Right lobe of liver (tissue), 6 donors: Measurements from ENCODE around the gene LY6G5C. TPM values are rescaled to one million over a fixed set of nuclear protein-coding genes. Genes with fewer than 3 reads are reported as not detected.
A peak's percentile ranks its signal among the peaks of the same experiment; 100 is the strongest.

Experiments used
- ATAC-seq, 4 donors: fragments of 200-7000 bp; cut with Tn5 transposase; one replicate each; pipeline ENCODE4 v1.9.1; 2020; ENCODE audit warnings: mild to moderate bottlenecking in 4 of 4, moderate library complexity in 4 of 4
- DNase-seq, 3 donors: peaks; one replicate each; pipeline ENCODE4 v3.0.0-alpha.2; 2020
- H3K27ac ChIP-seq, 3 donors: fragments of 200-600 bp; one replicate each; pipeline ENCODE4 v1.8.0; 2022
- H3K27me3 ChIP-seq, 2 donors: fragments of 200-600 bp; one replicate each; pipeline ENCODE4 v1.8.0; 2022
- H3K36me3 ChIP-seq, 4 donors: fragments of 200-600 bp; sonication (generic) in 1 of 4; one replicate each; pipeline versions ENCODE4 v1.5.1 to v1.8.0; 2017 to 2022; ENCODE audit warnings: control low read depth in 1 of 4
- H3K4me1 ChIP-seq, 4 donors: fragments of 200-600 bp; sonication (generic) in 1 of 4; one replicate each; pipeline versions ENCODE4 v1.5.1 to v1.8.0; 2017 to 2022; ENCODE audit warnings: control low read depth in 1 of 4
- H3K4me3 ChIP-seq, 3 donors: fragments of 200-600 bp; one replicate each; pipeline ENCODE4 v1.8.0; 2022
- H3K9me3 ChIP-seq, 4 donors: fragments of 200-600 bp; sonication (generic) in 1 of 4; one replicate each; pipeline versions ENCODE4 v1.5.1 to v1.8.0; 2017 to 2022; ENCODE audit warnings: control low read depth in 1 of 4
- POLR2A ChIP-seq: fragments of 450-650 bp; IDR thresholded peaks from one replicate; pipeline ENCODE4 v1.6.1; 2017; ENCODE audit warnings: antibody characterized with exemption, mild to moderate bottlenecking
- WGBS: methylation state at CpG from one replicate; pipeline ENCODE4 v1.1.6; 2018; ENCODE audit warnings: low coverage, low lambda C conversion rate; ENCODE audit not compliant: insufficient coverage; ENCODE audit errors: missing lambda C conversion rate; 5-methylcytosine and 5-hydroxymethylcytosine counted together
- intact Hi-C, 2 donors: fragments of 100-400 bp; cut with DNase I; formaldehyde crosslinking; loops; one replicate each; pipeline versions ENCODE4 v1.11.2 to v1.14.1; 2022
- total RNA-seq, 6 experiments: library from RNA; depleted of rRNA in 2 of 6; stranded (reverse); fragments of >200 nt in 2 of 6; fragmentation: NEBNext Ultra II Directional in 3 of 6; extraction: Animal tissue kit (Norgen Biotek cat#: 25700) in 3 of 6; gene quantifications; one replicate each; pipeline versions ENCODE4 v1.1.0 to v1.2.4, GENCODE V29; 2016 to 2023
- TF ChIP-seq, protein P1 (sequence below), 4 donors: fragments of 200-600 bp in 3 of 4; fragments of 450-650 bp in 1 of 4; IDR thresholded peaks; one replicate each; pipeline versions ENCODE4 v1.5.1 to v1.8.0; 2016 to 2022; ENCODE audit warnings: antibody characterized with exemption in 4 of 4, mild to moderate bottlenecking in 2 of 4
- donor health status: DM: no; HTN: yes; CAD: no.
- donor health status: DM: no; HTN: no; CAD: no.
- donor health status: DM: no; HTN: no; CAD: no.
- donor health status: DM: no; HTN: yes; CAD: no.
- donor health status: DM: no; HTN: yes; CAD: no.

The LY6G5C gene
- total RNA-seq, 6 experiments from 2014 or later, result 0.68 to 1.6 (median 1.2) TPM

DNA sequence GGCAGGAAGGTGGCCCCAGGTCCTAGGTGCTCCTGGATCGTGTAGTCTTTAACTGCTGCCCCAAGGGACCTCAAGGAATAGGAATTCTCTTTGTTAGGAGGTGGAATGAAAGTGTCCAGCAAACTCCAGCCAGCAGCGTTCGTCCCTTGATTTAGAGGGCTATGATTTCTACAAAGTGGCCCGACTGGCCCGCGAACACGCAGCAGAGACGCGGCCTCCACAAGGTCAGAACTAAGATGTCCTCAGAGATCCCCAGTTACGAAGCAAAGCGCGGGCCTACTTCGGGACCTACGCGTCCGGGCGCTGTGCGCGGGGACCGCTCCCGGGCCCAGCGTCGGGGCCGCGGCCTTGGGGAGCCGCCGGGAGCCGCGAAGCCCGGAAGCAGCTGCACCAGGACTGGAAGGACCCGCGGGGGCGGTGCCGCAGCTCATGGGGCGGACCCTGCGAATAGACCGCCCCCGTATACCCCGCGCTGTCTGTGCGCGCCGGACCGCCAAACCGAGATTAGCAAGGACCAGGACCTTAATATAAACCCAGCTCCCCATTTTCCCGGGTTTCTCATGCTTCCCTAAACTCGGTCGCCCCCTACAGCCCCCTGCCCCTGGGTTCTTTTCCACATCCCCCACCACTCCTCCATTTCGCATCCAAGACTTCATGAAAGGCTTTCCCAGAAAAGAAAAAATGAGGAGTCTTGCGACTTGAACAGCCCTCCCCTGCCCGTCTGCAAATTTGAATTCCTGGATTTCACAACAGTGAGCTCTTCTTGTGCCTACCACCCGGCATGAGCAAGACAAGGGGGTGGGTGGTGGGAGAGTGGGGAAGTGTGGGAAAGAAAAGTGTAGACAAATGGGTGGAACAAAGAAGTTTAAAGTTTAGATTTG lies 20.2 kb downstream of the LY6G5C start, which contains the start of gene C6orf47:
C6orf47 (minus strand) TSS at position 398 of the 881 bp plus-strand sequence. CDS start 831 bp downstream, outside the sequence.
- Histone ChIP-seq H3K4me1 (peaks cover 1 to 49% (median 18%) of the 10 kb centered on the region in 4 donors), H3K36me3 (peaks cover 0 to 5% (median 1%) of the 10 kb centered on the region in 4 donors), H3K27me3 (no peaks in the 10 kb centered on the region), H3K9me3 (no peaks in the 10 kb centered on the region), H3K4me3 (peak within 1 kb of the TSS; percentile 51 to 89 (median 73)), H3K27ac (peak within 1 kb of the TSS; percentile 59 to 79 (median 64))
- WGBS, result 3% methylated on average over 9 of the region's 52 CpGs
- TF ChIP-seq POLR2A, result peak; percentile 79
- TF ChIP-seq, protein P1, sequence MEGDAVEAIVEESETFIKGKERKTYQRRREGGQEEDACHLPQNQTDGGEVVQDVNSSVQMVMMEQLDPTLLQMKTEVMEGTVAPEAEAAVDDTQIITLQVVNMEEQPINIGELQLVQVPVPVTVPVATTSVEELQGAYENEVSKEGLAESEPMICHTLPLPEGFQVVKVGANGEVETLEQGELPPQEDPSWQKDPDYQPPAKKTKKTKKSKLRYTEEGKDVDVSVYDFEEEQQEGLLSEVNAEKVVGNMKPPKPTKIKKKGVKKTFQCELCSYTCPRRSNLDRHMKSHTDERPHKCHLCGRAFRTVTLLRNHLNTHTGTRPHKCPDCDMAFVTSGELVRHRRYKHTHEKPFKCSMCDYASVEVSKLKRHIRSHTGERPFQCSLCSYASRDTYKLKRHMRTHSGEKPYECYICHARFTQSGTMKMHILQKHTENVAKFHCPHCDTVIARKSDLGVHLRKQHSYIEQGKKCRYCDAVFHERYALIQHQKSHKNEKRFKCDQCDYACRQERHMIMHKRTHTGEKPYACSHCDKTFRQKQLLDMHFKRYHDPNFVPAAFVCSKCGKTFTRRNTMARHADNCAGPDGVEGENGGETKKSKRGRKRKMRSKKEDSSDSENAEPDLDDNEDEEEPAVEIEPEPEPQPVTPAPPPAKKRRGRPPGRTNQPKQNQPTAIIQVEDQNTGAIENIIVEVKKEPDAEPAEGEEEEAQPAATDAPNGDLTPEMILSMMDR (IDR thresholded peaks at IDR 0.05), result no peak
- ATAC-seq (peak; percentile 68 to 84 (median 78)), DNase-seq (peak; percentile 87 to 90 (median 90))
- intact Hi-C loops, result no loop called here

DNA sequence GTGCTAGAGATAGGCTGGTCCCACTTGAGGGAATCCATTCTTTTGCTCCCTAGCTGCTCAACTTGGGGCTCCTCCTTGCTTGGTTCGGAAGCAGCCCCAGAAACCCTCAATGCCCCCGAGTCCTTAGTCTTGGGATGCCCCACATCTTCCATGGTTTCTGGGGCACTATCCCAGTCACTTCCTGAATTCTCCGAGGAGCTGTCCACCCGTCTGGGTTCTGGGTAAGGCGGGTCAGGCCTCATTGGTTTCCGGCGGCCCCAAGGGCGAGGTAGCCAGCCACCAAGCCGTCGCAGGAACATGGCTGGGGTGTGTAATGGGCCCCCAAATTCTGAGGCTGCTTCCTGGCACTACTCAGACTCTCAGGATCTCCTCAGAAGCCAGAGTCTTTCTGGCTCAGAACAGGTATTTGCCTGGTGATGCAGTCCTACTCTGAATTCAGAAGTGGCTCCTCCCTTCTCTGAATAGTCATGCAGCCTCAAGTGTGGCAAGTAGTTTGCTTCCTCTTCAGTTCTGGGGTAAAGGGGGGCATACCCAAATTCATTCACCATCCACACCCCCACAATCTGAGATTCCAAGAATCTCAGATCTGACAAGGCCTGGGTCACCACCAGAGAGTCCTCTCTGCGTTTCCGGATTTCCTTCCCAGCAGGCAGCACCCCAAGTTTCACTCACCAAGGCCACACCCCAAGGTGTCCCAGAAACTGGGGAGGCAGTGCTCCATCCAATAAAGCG lies 21.1 kb downstream of the LY6G5C start:
- peak overlapping the region; percentile 59 to 79 (median 64) for H3K27ac ChIP-seq
- ATAC-seq (peak in 1 of 4 donors; percentile 1), DNase-seq (no peak)
- 33% methylated on average over 4 of the region's 13 CpGs for WGBS
- intact Hi-C loops, result no loop called here
- H3K27me3 ChIP-seq, result no peaks in the 10 kb centered on the region
- peaks cover 1 to 57% (median 20%) of the 10 kb centered on the region in 4 donors for H3K4me1 ChIP-seq
- H3K36me3 ChIP-seq, result peaks cover 0 to 5% (median 1%) of the 10 kb centered on the region in 4 donors
- TF ChIP-seq POLR2A, result no peak
- TF ChIP-seq, protein P1 (IDR thresholded peaks at IDR 0.05), result no peak
- H3K9me3 ChIP-seq, result no peaks in the 10 kb centered on the region
- H3K4me3 ChIP-seq, result peak overlapping the region; percentile 51 to 89 (median 73)

DNA sequence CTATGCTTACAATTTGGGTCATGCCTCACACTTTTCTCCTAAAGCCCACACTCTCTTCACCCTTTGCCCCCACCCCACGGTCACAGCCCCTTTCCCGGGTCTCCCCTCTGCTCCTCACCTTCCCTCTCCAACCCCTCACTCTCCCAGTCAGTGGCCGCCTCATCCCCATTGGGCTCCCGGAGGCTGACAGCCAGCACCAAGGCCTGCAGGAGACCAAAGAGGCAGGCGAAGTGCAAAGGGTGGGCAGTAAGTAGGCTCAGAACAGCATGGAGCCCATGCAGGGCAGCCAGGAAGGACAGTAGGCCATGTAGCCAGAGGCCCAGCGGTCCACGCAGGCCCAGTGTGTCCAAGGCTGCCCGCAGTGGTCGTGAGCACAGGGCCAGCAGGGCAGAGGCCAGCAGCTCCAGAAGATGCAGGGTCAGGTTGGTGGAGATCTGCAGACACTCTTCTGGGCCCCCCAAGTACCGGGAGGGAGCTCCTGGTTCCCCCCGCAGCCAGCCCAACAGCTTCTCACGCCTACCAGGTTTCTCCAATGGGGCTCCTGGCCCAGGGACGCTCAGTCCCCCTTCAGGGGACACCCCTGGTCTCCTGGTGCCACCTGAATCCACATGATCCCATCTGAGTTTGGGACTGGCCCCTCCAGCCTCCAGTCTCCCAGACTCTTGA lies 21.8 kb downstream of the LY6G5C start:
- TF ChIP-seq POLR2A, result no peak
- TF ChIP-seq, protein P1 (IDR thresholded peaks at IDR 0.05), result no peak
- peaks cover 0 to 5% (median 1%) of the 10 kb centered on the region in 4 donors for H3K36me3 ChIP-seq
- ATAC-seq (no peak), DNase-seq (no peak)
- intact Hi-C loops, result no loop called here
- H3K9me3 ChIP-seq, result no peaks in the 10 kb centered on the region
- H3K4me1 ChIP-seq, result peaks cover 1 to 60% (median 22%) of the 10 kb centered on the region in 4 donors
- H3K27me3 ChIP-seq, result no peaks in the 10 kb centered on the region
- H3K27ac ChIP-seq, result no peak overlapping the region
- H3K4me3 ChIP-seq, result peak overlapping the region; percentile 51 to 89 (median 73)
- 74% methylated on average over 5 of the region's 13 CpGs for WGBS

DNA sequence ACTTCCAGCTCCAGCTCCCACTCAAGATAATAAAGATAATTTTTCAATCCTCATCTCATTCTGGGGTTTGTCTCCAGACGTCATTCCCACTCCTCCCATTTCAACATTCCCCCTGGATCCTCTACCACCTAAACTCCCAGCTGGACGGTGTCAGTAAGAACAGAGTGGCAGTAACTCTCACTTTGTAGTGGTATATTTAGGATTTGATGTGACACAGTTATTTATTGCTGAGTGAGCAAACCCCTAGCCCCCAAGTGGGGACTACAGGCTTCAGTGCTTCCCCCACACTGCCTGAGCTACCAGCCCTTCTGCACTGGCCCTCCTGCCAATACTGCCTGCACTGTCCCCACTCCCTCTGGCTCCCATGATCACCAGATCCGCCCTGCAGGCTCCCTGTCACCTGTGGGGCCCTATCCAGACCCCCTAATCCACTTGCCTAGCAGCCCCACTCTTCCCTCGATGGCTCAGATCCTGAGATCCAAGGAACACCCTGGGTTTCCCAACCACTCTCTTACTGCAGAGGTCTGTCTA lies 22.6 kb downstream of the LY6G5C start:
- 78% methylated on average over 4 of the region's 4 CpGs for WGBS
- H3K27ac ChIP-seq, result no peak overlapping the region
- ATAC-seq (no peak), DNase-seq (no peak)
- H3K36me3 ChIP-seq, result peaks cover 0 to 5% (median 1%) of the 10 kb centered on the region in 4 donors
- H3K9me3 ChIP-seq, result no peaks in the 10 kb centered on the region
- H3K27me3 ChIP-seq, result no peaks in the 10 kb centered on the region
- intact Hi-C loops, result no loop called here
- no peak overlapping the region for H3K4me3 ChIP-seq
- TF ChIP-seq, protein P1 (IDR thresholded peaks at IDR 0.05), result no peak
- no peak for TF ChIP-seq POLR2A
- peaks cover 0 to 60% (median 18%) of the 10 kb centered on the region in 4 donors for H3K4me1 ChIP-seq
